Gastrocnemius medialis (tissue), 4 donors: ENCODE data around the gene TBKBP1.

Source experiments
- POLR2A ChIP-seq, 2 donors: fragments of 450-650 bp; IDR thresholded peaks; one replicate each; pipeline ENCODE4 v1.6.1; 2017; ENCODE audit warnings: antibody characterized with exemption in 2 of 2, mild to moderate bottlenecking in 2 of 2, moderate library complexity in 2 of 2
- TF ChIP-seq, protein P1 (sequence below), 5 experiments: fragments of 450-650 bp in 3 of 5; fragments of 200-600 bp in 2 of 5; sonication (generic) in 2 of 5; IDR thresholded peaks in 4 of 5; conservative IDR thresholded peaks in 1 of 5; 1 replicate in 4 of 5; 2 replicates in 1 of 5; pipeline ENCODE4 v1.5.1; 2016 to 2019; ENCODE audit warnings: antibody characterized with exemption in 5 of 5, mild to moderate bottlenecking in 3 of 5, moderate library complexity in 3 of 5

DNA sequence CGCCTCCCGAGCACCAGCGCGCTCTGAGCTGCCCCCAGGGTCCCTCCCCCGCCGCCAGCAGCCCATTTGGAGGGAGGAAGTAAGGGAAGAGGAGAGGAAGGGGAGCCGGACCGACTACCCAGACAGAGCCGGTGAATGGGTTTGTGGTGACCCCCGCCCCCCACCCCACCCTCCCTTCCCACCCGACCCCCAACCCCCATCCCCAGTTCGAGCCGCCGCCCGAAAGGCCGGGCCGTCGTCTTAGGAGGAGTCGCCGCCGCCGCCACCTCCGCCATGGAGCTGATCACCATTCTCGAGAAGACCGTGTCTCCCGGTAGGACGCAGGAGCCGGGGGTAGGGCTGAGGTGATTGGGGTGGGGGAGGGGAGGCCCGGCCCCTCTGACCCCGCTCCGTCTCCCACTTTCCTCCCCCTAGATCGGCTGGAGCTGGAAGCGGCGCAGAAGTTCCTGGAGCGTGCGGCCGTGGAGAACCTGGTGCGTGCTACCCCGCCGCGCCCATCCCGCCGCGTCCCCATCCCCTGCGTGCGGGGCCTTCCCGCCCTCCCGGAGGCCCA, 43.9 kb upstream of the TBKBP1 start:
- TF ChIP-seq, protein P1, sequence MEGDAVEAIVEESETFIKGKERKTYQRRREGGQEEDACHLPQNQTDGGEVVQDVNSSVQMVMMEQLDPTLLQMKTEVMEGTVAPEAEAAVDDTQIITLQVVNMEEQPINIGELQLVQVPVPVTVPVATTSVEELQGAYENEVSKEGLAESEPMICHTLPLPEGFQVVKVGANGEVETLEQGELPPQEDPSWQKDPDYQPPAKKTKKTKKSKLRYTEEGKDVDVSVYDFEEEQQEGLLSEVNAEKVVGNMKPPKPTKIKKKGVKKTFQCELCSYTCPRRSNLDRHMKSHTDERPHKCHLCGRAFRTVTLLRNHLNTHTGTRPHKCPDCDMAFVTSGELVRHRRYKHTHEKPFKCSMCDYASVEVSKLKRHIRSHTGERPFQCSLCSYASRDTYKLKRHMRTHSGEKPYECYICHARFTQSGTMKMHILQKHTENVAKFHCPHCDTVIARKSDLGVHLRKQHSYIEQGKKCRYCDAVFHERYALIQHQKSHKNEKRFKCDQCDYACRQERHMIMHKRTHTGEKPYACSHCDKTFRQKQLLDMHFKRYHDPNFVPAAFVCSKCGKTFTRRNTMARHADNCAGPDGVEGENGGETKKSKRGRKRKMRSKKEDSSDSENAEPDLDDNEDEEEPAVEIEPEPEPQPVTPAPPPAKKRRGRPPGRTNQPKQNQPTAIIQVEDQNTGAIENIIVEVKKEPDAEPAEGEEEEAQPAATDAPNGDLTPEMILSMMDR (IDR thresholded peaks at IDR 0.05 in 4 of 5, conservative IDR thresholded peaks at IDR 0.05 in 1 of 5), result no peak
- TF ChIP-seq POLR2A (IDR thresholded peaks at IDR 0.05), result no peak
